Endodermal cell (in vitro differentiated cells): ENCODE data around the gene RPL7A. TPM values are rescaled to one million over a fixed set of nuclear protein-coding genes. Genes with fewer than 3 reads are reported as not detected.

Source experiments
- DNase-seq: peaks from one replicate; pipeline ENCODE4 v3.0.0-alpha.2; 2017
- H3K27ac ChIP-seq: 2 replicates; pipeline ENCODE4 v1.5.1; 2013; ENCODE audit warnings: mild to moderate bottlenecking, low read depth, low read length, moderate library complexity
- H3K27me3 ChIP-seq: 2 replicates; pipeline ENCODE4 v1.6.1; 2013; ENCODE audit warnings: mild to moderate bottlenecking, low read length, moderate library complexity; ENCODE audit not compliant: insufficient read depth, control insufficient read depth, poor library complexity, severe bottlenecking
- H3K36me3 ChIP-seq: 2 replicates; pipeline ENCODE4 v1.7.0; 2013; ENCODE audit warnings: mild to moderate bottlenecking, low read length, moderate library complexity; ENCODE audit not compliant: control insufficient read depth, insufficient read depth
- H3K4me1 ChIP-seq: one replicate; pipeline ENCODE4 v1.7.0; 2013; ENCODE audit warnings: low read length; ENCODE audit not compliant: control insufficient read depth, insufficient read depth
- H3K4me3 ChIP-seq: 2 replicates; pipeline ENCODE4 v1.5.1; 2013; ENCODE audit warnings: mild to moderate bottlenecking, low read length, moderate library complexity
- H3K9ac ChIP-seq: 2 replicates; pipeline ENCODE4 v1.6.1; 2013; ENCODE audit warnings: mild to moderate bottlenecking, low read length, moderate library complexity; ENCODE audit not compliant: poor library complexity, severe bottlenecking; ENCODE audit errors: extremely low read depth
- H3K9me3 ChIP-seq: 2 replicates; pipeline ENCODE4 v1.6.1; 2013; ENCODE audit warnings: mild to moderate bottlenecking, low read length, moderate library complexity; ENCODE audit not compliant: control insufficient read depth
- H3K27ac Mint-ChIP-seq: 2 replicates; pipeline ENCODE4 v1.8.0; 2020; ENCODE audit warnings: mixed read lengths
- H3K27me3 Mint-ChIP-seq: 2 replicates; pipeline ENCODE4 v1.8.0; 2021; ENCODE audit warnings: mild to moderate bottlenecking, mixed read lengths; ENCODE audit not compliant: insufficient read depth
- H3K36me3 Mint-ChIP-seq: 2 replicates; pipeline ENCODE4 v1.8.0; 2020; ENCODE audit warnings: low read depth, mixed read lengths
- H3K4me1 Mint-ChIP-seq: 2 replicates; pipeline ENCODE4 v1.8.0; 2020; ENCODE audit warnings: mixed read lengths
- H3K4me3 Mint-ChIP-seq: 2 replicates; pipeline ENCODE4 v1.8.0; 2020; ENCODE audit warnings: mild to moderate bottlenecking, moderate library complexity, mixed read lengths
- H3K9me3 Mint-ChIP-seq: 2 replicates; pipeline ENCODE4 v1.8.0; 2020; ENCODE audit warnings: mild to moderate bottlenecking, mixed read lengths
- CTCF ChIP-seq: fragments of 200-600 bp; sonication (generic); conservative IDR thresholded peaks from 2 replicates; pipeline ENCODE4 v1.5.0; 2021; ENCODE audit warnings: antibody characterized with exemption, mild to moderate bottlenecking
- WGBS, 2 experiments: methylation state at CpG; one replicate each; pipeline versions ENCODE4 v1.1.5 to v1.1.7; 2013; ENCODE audit warnings: missing lambda C conversion rate in 2 of 2, mixed read lengths in 1 of 2; ENCODE audit not compliant: insufficient coverage in 1 of 2, insufficient read length in 1 of 2; 5-methylcytosine and 5-hydroxymethylcytosine counted together
- total RNA-seq, 2 donors: library from RNA; stranded (reverse); fragmentation: NEBNext Ultra II Directional in 1 of 2; extraction: Animal tissue kit (Norgen Biotek cat#: 25700) in 1 of 2; gene quantifications; 2 replicates in 1 of 2; 3 replicates in 1 of 2; pipeline ENCODE4 v1.2.1, GENCODE V29; 2021

The RPL7A gene
- total RNA-seq, 2 donors from 2014 or later: 2,418 to 2,634 TPM

- Mint-ChIP-seq H3K36me3 (peaks cover 57% of the 10 kb centered on the region), H3K4me1 (peaks cover 6% of the 10 kb centered on the region), H3K9me3 (no peaks in the 10 kb centered on the region), H3K27me3 (no peaks in the 10 kb centered on the region), H3K4me3 (no peak overlapping the region), H3K27ac (no peak overlapping the region)
- no peaks in the 10 kb centered on the region for H3K9me3 ChIP-seq
- H3K4me3 ChIP-seq: no peak overlapping the region
- H3K36me3 ChIP-seq: peaks cover 52% of the 10 kb centered on the region
- peaks cover 4% of the 10 kb centered on the region for H3K4me1 ChIP-seq
- DNase-seq: no peak
- WGBS, 2 experiments: 87 to 94% methylated on average over 5 of the region's 5 CpGs
- H3K27me3 ChIP-seq: no peaks in the 10 kb centered on the region
- H3K27ac ChIP-seq: no peak overlapping the region
- no peak overlapping the region for H3K9ac ChIP-seq
- no peak for TF ChIP-seq CTCF
Measured at GRCh38 chr9:133339641-133340040, 8.4 kb upstream of the RPL7A start.

DNA sequence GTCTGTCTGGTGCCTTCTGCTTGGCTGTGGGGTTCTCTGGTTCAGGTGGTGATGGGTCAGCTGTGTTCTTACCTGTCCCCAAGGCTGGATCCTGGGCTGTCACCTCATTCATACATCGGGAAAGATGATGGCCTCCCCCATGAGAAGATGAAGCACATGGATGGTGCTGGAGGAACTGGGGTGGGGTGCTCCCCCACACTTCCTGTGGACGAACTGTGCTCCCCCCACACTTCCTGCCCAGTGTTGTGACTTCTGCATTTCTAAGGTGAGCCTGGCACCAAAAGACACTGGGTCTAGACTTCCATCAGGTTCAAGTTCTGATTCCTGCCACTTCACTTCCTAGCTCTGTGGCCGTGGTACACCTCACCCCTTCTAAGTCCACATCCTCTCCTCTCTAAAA lies 7.8 kb upstream of the RPL7A start:
- DNase-seq: no peak
- H3K27me3 ChIP-seq: no peaks in the 10 kb centered on the region
- no peak overlapping the region for H3K4me3 ChIP-seq
- H3K4me1 ChIP-seq: no peaks in the 10 kb centered on the region
- TF ChIP-seq CTCF: no peak
- Mint-ChIP-seq H3K27ac (no peak overlapping the region), H3K4me3 (no peak overlapping the region), H3K9me3 (no peaks in the 10 kb centered on the region), H3K4me1 (peaks cover 4% of the 10 kb centered on the region), H3K27me3 (no peaks in the 10 kb centered on the region), H3K36me3 (peaks cover 64% of the 10 kb centered on the region)
- peaks cover 54% of the 10 kb centered on the region for H3K36me3 ChIP-seq
- H3K9ac ChIP-seq: no peak overlapping the region
- 100% methylated on average over 2 to 3 of the region's 3 CpGs for WGBS, 2 experiments
- no peak overlapping the region for H3K27ac ChIP-seq
- H3K9me3 ChIP-seq: no peaks in the 10 kb centered on the region

GRCh38 chr9:133340916-133341315 lies 7.1 kb upstream of the RPL7A start:
- Histone ChIP-seq H3K9ac (no peak overlapping the region), H3K27ac (no peak overlapping the region), H3K4me3 (no peak overlapping the region), H3K27me3 (no peaks in the 10 kb centered on the region), H3K36me3 (peaks cover 61% of the 10 kb centered on the region), H3K4me1 (no peaks in the 10 kb centered on the region), H3K9me3 (no peaks in the 10 kb centered on the region)
- Mint-ChIP-seq H3K4me3 (no peak overlapping the region), H3K36me3 (peaks cover 68% of the 10 kb centered on the region), H3K9me3 (no peaks in the 10 kb centered on the region), H3K27me3 (no peaks in the 10 kb centered on the region), H3K4me1 (peaks cover 2% of the 10 kb centered on the region), H3K27ac (no peak overlapping the region)
- WGBS, 2 experiments: 86 to 94% methylated on average over 8 to 13 of the region's 13 CpGs
- no peak for TF ChIP-seq CTCF
- no peak for DNase-seq
